Measurements from ENCODE around the gene ITPR3.

- TF ChIP-seq CTCF (IDR thresholded peaks at IDR 0.05; ENCODE audit: insufficient read depth, low read depth, low read length) (no peak), EZH2 (IDR thresholded peaks at IDR 0.05; ENCODE audit: insufficient read depth, low read length) (no peak)
Observed at GRCh38 chr6:33727126-33727525, 106.0 kb downstream of the ITPR3 start.
